OCI-LY7 (cell line): Measurements from ENCODE around the gene CDK17. TPM values are rescaled to one million over a fixed set of nuclear protein-coding genes. Genes with fewer than 3 reads are reported as not detected.

Source experiments
- BruUV-seq: library from RNA; stranded (reverse); fragments of 400-500 nt; replicated peaks from 2 replicates; lab custom pipeline; 2021; lab: Mats Ljungman, UMichigan
- CTCF ChIA-PET: fragments of 300-600 bp; sonication (Branson Sonifier 250); formaldehyde crosslinking; loops from one replicate; lab custom pipeline; 2022; ENCODE audit warnings: antibody characterized with exemption; ENCODE audit not compliant: unreplicated experiment; lab: Charles Lee
- POLR2A ChIA-PET: fragments of 300-600 bp; sonication (Branson Sonifier 250); formaldehyde crosslinking; loops from one replicate; lab custom pipeline; 2022; ENCODE audit warnings: antibody characterized with exemption; lab: Charles Lee
- DNase-seq: peaks from one replicate; pipeline ENCODE4 v3.0.0-alpha.2; 2015; ENCODE audit warnings: low spot score
- H2AFZ ChIP-seq: fragments of 200-600 bp; sonication (generic), shearing (Covaris generic); 2 replicates; pipeline ENCODE4 v1.6.1; 2014; ENCODE audit warnings: mild to moderate bottlenecking, antibody characterized with exemption, low read length, moderate library complexity
- H3K27ac ChIP-seq: fragments of 200-600 bp; sonication (generic); 2 replicates; pipeline ENCODE4 v1.5.1; 2014; ENCODE audit warnings: mixed run types, low read depth, mild to moderate bottlenecking, moderate library complexity, low read length, inconsistent platforms; ENCODE audit not compliant: poor library complexity, severe bottlenecking
- H3K36me3 ChIP-seq: fragments of 200-600 bp; sonication (generic); 2 replicates; pipeline ENCODE4 v1.6.1; 2014; ENCODE audit warnings: mild to moderate bottlenecking, antibody characterized with exemption, low read length, moderate library complexity, mixed read lengths; ENCODE audit not compliant: insufficient read depth
- H3K4me1 ChIP-seq: fragments of 200-600 bp; sonication (generic); 2 replicates; pipeline ENCODE4 v1.5.1; 2014; ENCODE audit warnings: mild to moderate bottlenecking, low read length; ENCODE audit not compliant: insufficient read depth, poor library complexity, severe bottlenecking
- H3K4me2 ChIP-seq: fragments of 200-600 bp; sonication (generic); 2 replicates; pipeline ENCODE4 v1.6.1; 2014; ENCODE audit warnings: mild to moderate bottlenecking, low read length
- H3K4me3 ChIP-seq: fragments of 200-600 bp; sonication (generic); 2 replicates; pipeline ENCODE4 v1.5.1; 2014; ENCODE audit warnings: mild to moderate bottlenecking, low read depth, low read length; ENCODE audit not compliant: poor library complexity, severe bottlenecking
- H3K79me2 ChIP-seq: fragments of 200-600 bp; sonication (generic); 2 replicates; pipeline ENCODE4 v1.6.1; 2016; ENCODE audit warnings: low read depth, mild to moderate bottlenecking, low read length, moderate library complexity, mixed read lengths; ENCODE audit not compliant: insufficient read depth
- H3K9me2 ChIP-seq: fragments of 200-600 bp; sonication (generic); 2 replicates; pipeline ENCODE4 v1.6.1; 2016; ENCODE audit warnings: mild to moderate bottlenecking, low read length, mixed read lengths; ENCODE audit not compliant: insufficient read depth
- H3K9me3 ChIP-seq: fragments of 200-600 bp; sonication (generic); 2 replicates; pipeline ENCODE4 v1.6.1; 2014; ENCODE audit warnings: mild to moderate bottlenecking, mixed run types, low read length, mixed read lengths
- H4K20me1 ChIP-seq: fragments of 200-600 bp; sonication (generic); 2 replicates; pipeline ENCODE4 v1.6.1; 2014; ENCODE audit warnings: mild to moderate bottlenecking, antibody characterized with exemption, low read length, moderate library complexity, mixed read lengths; ENCODE audit not compliant: insufficient read depth
- EZH2phosphoT487 ChIP-seq: fragments of 200-600 bp; sonication (generic); IDR thresholded peaks from 2 replicates; pipeline ENCODE4 v1.6.1; 2018; ENCODE audit warnings: low read depth, borderline replicate concordance, mild to moderate bottlenecking, mixed run types, antibody characterized with exemption, low read length, moderate library complexity, mixed read lengths
- intact Hi-C: fragments of 100-400 bp; cut with micrococcal nuclease; formaldehyde crosslinking; loops from one replicate; pipeline ENCODE4 v1.10.0; 2022; ENCODE audit not compliant: unreplicated experiment
- total RNA-seq, 2 experiments: library from RNA; depleted of rRNA in 1 of 2; stranded (reverse); fragments of >200 nt in 1 of 2; shearing (Covaris generic) in 1 of 2; gene quantifications; 2 replicates each; pipeline ENCODE4 v1.2.3, GENCODE V29; 2014 to 2022
- TF ChIP-seq, protein P1 (sequence below): fragments of 200-600 bp; sonication (generic); conservative IDR thresholded peaks from 2 replicates; pipeline ENCODE4 v1.5.1; 2014; ENCODE audit warnings: mild to moderate bottlenecking, antibody characterized with exemption, low read length, moderate library complexity, mixed read lengths

Gene CDK17
- total RNA-seq, 2 experiments from 2014 or later = 34.5 to 43.4 TPM

DNA sequence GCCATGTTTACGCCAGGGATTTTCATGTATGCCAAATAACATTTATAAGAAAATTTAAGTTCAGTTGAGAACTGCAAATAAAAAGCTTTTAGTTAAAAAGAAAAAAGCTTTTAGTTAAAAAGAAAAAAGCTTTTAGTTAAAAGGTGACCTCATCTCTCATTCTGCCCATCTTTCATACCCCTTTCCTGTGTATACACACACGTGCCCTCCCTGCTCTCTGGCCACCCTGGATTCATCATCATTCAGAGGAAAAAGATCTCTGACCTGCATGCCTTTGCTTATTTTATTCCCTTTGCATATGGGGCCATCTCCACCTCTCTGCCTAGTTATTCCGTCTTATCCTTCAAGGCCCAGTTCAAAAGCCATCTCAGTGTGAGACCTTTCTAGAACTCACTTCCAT is 38.1 kb upstream of the CDK17 start:
- intact Hi-C loops = no loop called here
- CTCF ChIA-PET = no interaction called here
- H3K4me3 ChIP-seq = no peak overlapping the region
- BruUV-seq = no TSS peak
- H3K9me2 ChIP-seq = no peaks in the 10 kb centered on the region
- no peaks in the 10 kb centered on the region for H3K36me3 ChIP-seq
- H2AFZ ChIP-seq = no peak overlapping the region
- no peak for DNase-seq
- no peak overlapping the region for H3K4me2 ChIP-seq
- no peak overlapping the region for H3K27ac ChIP-seq
- H3K9me3 ChIP-seq = no peaks in the 10 kb centered on the region
- H3K79me2 ChIP-seq = no peaks in the 10 kb centered on the region
- POLR2A ChIA-PET = interaction anchor here (0.6 to 1.4 kb wide), 6 partner anchors 10 to 1535 kb away, joined by 3 to 7 read pairs (median 3); no protein-coding TSS in a partner anchor
- peaks cover 5% of the 10 kb centered on the region for H3K4me1 ChIP-seq
- TF ChIP-seq EZH2phosphoT487 = no peak
- no peaks in the 10 kb centered on the region for H4K20me1 ChIP-seq

DNA sequence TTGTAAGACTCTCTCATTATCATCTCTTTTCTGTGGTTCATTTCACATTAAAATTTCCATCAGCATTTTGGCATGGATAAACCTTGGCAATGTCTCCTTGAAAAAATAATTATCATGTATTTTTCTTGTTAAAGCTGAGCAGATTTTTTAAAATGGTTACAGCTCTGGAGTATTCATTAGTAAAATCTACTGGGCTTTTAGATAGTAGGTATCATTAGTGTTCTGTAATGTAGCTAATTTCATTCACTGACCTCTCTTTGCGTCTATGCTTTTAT is 36.9 kb upstream of the CDK17 start:
- H3K79me2 ChIP-seq = no peaks in the 10 kb centered on the region
- ChIA-PET POLR2A (interaction anchor here (1.0 to 1.2 kb wide), 2 partner anchors 9 to 17 kb away, joined by 3 to 7 read pairs; no protein-coding TSS in a partner anchor), CTCF (no interaction called here)
- no peak for DNase-seq
- H3K4me1 ChIP-seq = peaks cover 5% of the 10 kb centered on the region
- no TSS peak for BruUV-seq
- H3K9me2 ChIP-seq = no peaks in the 10 kb centered on the region
- no peaks in the 10 kb centered on the region for H4K20me1 ChIP-seq
- H3K9me3 ChIP-seq = no peaks in the 10 kb centered on the region
- H2AFZ ChIP-seq = no peak overlapping the region
- H3K4me3 ChIP-seq = no peak overlapping the region
- no peaks in the 10 kb centered on the region for H3K36me3 ChIP-seq
- TF ChIP-seq EZH2phosphoT487 = no peak
- TF ChIP-seq, protein P1, sequence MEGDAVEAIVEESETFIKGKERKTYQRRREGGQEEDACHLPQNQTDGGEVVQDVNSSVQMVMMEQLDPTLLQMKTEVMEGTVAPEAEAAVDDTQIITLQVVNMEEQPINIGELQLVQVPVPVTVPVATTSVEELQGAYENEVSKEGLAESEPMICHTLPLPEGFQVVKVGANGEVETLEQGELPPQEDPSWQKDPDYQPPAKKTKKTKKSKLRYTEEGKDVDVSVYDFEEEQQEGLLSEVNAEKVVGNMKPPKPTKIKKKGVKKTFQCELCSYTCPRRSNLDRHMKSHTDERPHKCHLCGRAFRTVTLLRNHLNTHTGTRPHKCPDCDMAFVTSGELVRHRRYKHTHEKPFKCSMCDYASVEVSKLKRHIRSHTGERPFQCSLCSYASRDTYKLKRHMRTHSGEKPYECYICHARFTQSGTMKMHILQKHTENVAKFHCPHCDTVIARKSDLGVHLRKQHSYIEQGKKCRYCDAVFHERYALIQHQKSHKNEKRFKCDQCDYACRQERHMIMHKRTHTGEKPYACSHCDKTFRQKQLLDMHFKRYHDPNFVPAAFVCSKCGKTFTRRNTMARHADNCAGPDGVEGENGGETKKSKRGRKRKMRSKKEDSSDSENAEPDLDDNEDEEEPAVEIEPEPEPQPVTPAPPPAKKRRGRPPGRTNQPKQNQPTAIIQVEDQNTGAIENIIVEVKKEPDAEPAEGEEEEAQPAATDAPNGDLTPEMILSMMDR = no peak
- H3K27ac ChIP-seq = no peak overlapping the region
- no peak overlapping the region for H3K4me2 ChIP-seq
- intact Hi-C loops = no loop called here

DNA sequence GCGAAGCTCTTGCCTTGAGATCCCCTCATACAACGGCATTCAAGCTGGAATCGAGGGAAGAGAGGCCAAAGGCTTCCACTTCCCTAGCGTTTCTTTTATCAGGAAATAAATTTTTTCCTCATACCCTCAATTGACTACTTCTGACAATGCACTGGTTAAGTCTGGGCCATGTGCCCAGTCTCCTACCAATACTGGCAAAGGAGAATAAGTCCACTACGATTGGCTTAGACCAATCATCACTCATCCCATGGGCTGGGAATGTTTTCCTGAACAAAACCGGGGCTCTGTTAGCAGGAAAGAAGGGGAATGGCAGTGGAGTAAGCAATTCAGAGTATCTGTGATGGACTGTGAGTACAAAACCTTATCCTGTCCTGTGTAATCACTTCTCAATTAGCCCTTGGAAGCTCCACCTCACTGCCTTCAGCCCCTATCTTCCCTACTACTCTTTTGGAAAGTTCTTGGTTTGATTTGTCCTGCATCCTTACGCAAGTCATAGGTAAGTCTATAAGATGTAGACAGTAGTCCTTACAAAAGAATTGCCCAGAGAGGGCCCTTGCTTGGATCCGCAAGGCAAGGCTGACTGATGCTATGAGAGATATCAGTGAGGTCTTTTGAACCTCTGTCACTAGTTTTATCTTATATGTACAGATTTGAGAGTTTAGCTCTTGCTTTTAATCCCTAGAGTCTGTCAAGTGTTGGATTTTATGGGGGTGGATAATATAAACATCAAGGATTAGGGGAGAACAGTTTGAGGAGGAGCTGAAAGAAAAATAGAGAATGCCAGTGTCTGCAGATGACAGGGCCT is 36.3 kb upstream of the CDK17 start:
- H3K4me3 ChIP-seq = no peak overlapping the region
- H2AFZ ChIP-seq = no peak overlapping the region
- H3K79me2 ChIP-seq = no peaks in the 10 kb centered on the region
- POLR2A ChIA-PET = interaction anchor here (0.8 to 1.2 kb wide), 3 partner anchors 10 to 25 kb away, joined by 3 to 7 read pairs (median 3); no protein-coding TSS in a partner anchor
- CTCF ChIA-PET = no interaction called here
- no peaks in the 10 kb centered on the region for H3K36me3 ChIP-seq
- no peak overlapping the region for H3K4me2 ChIP-seq
- H3K9me3 ChIP-seq = no peaks in the 10 kb centered on the region
- H4K20me1 ChIP-seq = no peaks in the 10 kb centered on the region
- H3K9me2 ChIP-seq = no peaks in the 10 kb centered on the region
- H3K27ac ChIP-seq = no peak overlapping the region
- TF ChIP-seq, protein P1 = no peak
- TF ChIP-seq EZH2phosphoT487 = no peak
- intact Hi-C loops = no loop called here
- no TSS peak for BruUV-seq
- no peak for DNase-seq
- peaks cover 5% of the 10 kb centered on the region for H3K4me1 ChIP-seq
